GM21619 (cell line): Measurements from ENCODE around the gene SNTB2.
"Not testable (repeated sequence)": the region's sequence is repeated elsewhere in the genome, so short reads cannot be mapped to it uniquely, and the experiment has no call there.

Experiments
- ATAC-seq: cut with Tn5 transposase; IDR thresholded peaks from one replicate; pipeline ENCODE4 v1.9.1; 2021; ENCODE audit not compliant: unreplicated experiment

SNTB2 gene

GRCh38 chr16:69283851-69284250 is 96.9 kb downstream of the SNTB2 start:
- no peak for ATAC-seq

GRCh38 chr16:69285240-69285639 is 98.3 kb downstream of the SNTB2 start:
- no peak for ATAC-seq

GRCh38 chr16:69286941-69287713 is 100.2 kb downstream of the SNTB2 start:
- ATAC-seq: no peak

- ATAC-seq: not testable (repeated sequence)
Measured at GRCh38 chr16:69291657-69292056, 104.7 kb downstream of the SNTB2 start.

- no peak for ATAC-seq
Measured at GRCh38 chr16:69293401-69293800, 106.4 kb downstream of the SNTB2 start.

- no peak for ATAC-seq
Measured at GRCh38 chr16:69294051-69294450, 107.1 kb downstream of the SNTB2 start.

GRCh38 chr16:69296771-69297170 is 109.8 kb downstream of the SNTB2 start:
- ATAC-seq: not testable (repeated sequence)

- no peak for ATAC-seq
Measured at GRCh38 chr16:69298261-69298660, 111.3 kb downstream of the SNTB2 start.

- no peak for ATAC-seq
Measured at GRCh38 chr16:69301187-69301586, 114.2 kb downstream of the SNTB2 start.

GRCh38 chr16:69301861-69302260 is 114.9 kb downstream of the SNTB2 start:
- no peak for ATAC-seq

GRCh38 chr16:69302301-69302700 is 115.3 kb downstream of the SNTB2 start:
- ATAC-seq: no peak

- ATAC-seq: no peak
Measured at GRCh38 chr16:69306031-69306430, 119.1 kb downstream of the SNTB2 start.

GRCh38 chr16:69307091-69307490 is 120.1 kb downstream of the SNTB2 start:
- ATAC-seq: no peak

GRCh38 chr16:69307856-69308255 is 120.9 kb downstream of the SNTB2 start:
- no peak for ATAC-seq

GRCh38 chr16:69309316-69309715 is 122.4 kb downstream of the SNTB2 start:
- ATAC-seq: no peak

GRCh38 chr16:69310653-69311532 is 123.9 kb downstream of the SNTB2 start, which contains the start of gene VPS4A:
TSS of gene VPS4A (plus strand) at chr16:69311350. CDS start at chr16:69311512, 162 bp downstream.
- peak; percentile 89 for ATAC-seq

GRCh38 chr16:69311533-69312387 is 124.8 kb downstream of the SNTB2 start:
- ATAC-seq: peak; percentile 46

- ATAC-seq: no peak
Measured at GRCh38 chr16:69313469-69313868, 126.5 kb downstream of the SNTB2 start.

- no peak for ATAC-seq
Measured at GRCh38 chr16:69314534-69314933, 127.6 kb downstream of the SNTB2 start.

GRCh38 chr16:69315486-69316311 is 128.7 kb downstream of the SNTB2 start:
- ATAC-seq: no peak
